Fibroblast of pulmonary artery (primary cell): ENCODE measurements around the gene SLC10A7.

ENCODE experiments used
- DNase-seq: peaks from one replicate; pipeline ENCODE4 v3.0.0-alpha.2; 2010; ENCODE audit warnings: low read depth
- H3K4me3 ChIP-seq: replicated peaks from 2 replicates; pipeline ENCODE4 v1.5.1; 2011; ENCODE audit warnings: low read depth, mild to moderate bottlenecking, control low read depth, low read length, moderate library complexity
- TF ChIP-seq, protein P1 (sequence below): IDR thresholded peaks from 2 replicates; pipeline ENCODE4 v1.5.1; 2011; ENCODE audit warnings: mild to moderate bottlenecking, control low read depth, low read length, inconsistent platforms; ENCODE audit errors: missing control alignments

SLC10A7 gene

DNA sequence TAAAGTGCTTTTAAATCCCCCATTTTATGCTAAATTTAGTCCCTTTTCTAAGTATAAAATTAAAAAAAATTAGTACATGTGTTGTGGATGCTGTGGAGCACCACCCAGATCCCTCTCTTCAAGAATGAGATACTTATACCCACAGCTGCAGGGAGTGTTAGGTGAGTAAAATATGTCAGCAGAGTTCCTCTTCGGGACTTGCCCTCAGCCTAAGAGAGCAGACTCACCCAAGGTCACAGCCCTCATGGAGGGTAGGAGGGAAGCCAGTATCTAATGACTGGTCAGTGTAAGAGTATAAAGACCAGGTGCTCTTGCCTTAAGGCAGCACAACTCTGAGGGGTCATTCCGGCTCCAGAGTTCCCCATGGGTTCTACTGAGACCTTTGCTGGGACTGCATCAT is 218.9 kb downstream of the SLC10A7 start:
- no peak for DNase-seq
- TF ChIP-seq, protein P1, sequence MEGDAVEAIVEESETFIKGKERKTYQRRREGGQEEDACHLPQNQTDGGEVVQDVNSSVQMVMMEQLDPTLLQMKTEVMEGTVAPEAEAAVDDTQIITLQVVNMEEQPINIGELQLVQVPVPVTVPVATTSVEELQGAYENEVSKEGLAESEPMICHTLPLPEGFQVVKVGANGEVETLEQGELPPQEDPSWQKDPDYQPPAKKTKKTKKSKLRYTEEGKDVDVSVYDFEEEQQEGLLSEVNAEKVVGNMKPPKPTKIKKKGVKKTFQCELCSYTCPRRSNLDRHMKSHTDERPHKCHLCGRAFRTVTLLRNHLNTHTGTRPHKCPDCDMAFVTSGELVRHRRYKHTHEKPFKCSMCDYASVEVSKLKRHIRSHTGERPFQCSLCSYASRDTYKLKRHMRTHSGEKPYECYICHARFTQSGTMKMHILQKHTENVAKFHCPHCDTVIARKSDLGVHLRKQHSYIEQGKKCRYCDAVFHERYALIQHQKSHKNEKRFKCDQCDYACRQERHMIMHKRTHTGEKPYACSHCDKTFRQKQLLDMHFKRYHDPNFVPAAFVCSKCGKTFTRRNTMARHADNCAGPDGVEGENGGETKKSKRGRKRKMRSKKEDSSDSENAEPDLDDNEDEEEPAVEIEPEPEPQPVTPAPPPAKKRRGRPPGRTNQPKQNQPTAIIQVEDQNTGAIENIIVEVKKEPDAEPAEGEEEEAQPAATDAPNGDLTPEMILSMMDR = no peak

DNA sequence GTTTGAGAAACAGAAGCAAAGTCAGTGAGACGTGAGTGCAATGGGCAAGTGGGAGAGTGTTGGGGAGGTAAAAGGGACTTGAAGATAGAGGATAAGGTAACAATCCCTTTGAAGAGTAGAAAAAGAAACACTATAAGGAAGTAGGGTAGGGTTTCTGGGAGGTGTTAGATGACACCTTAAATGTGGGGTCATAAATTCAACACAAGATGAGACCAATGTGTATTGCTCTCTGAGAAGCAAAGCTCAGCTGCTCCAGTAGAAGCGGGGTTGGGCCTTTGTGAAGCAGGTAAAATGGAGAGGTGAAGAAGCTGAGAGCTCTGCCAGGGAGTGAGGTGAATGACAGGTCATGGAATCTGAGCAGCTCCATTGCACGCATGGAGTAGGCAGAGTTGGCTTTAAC is 222.1 kb downstream of the SLC10A7 start:
- no peak overlapping the region for H3K4me3 ChIP-seq
- no peak for DNase-seq
- TF ChIP-seq, protein P1 = no peak

More for the DNA sequence above, 218.9 kb downstream of the SLC10A7 start:
- no peak overlapping the region for H3K4me3 ChIP-seq

DNA sequence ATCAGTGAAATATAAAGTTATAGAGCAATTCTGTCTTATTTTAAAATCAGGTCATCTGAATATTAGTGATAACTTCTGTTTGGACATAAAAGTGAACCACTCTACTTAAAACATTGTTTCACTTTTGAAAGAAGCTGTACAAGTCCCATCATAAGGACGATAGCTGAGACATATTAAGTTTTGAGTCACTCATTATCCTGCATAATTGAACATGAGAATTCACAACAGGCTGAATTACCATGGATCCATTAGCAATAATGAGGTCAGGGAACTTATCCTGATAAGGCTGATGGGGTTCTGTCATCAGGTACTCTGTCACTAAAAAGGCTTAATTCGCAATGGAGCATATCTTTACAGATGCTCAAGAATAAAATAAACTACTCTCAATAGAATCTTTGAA is 227.0 kb downstream of the SLC10A7 start:
- DNase-seq = no peak
- TF ChIP-seq, protein P1 = no peak
- no peak overlapping the region for H3K4me3 ChIP-seq

DNA sequence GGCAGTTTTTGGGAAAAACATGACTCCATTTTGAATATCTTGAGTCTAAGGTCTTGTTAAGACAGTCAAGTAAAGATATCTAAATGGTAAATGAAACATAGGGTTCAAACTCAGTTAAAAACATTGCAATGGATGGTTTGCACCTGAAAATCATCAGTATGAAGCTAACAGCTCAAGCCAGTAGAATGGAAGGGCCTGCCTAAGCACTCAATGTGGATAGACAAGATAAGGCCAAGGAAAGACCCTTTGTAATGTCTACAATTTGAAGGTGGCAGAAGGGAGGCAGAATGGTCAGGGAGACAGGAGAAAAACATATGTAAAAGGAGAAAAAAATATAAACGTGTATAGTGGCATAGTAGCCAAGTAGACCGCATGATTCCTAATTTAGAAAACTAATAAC is 229.2 kb downstream of the SLC10A7 start:
- TF ChIP-seq, protein P1 = no peak
- H3K4me3 ChIP-seq = no peak overlapping the region

DNA sequence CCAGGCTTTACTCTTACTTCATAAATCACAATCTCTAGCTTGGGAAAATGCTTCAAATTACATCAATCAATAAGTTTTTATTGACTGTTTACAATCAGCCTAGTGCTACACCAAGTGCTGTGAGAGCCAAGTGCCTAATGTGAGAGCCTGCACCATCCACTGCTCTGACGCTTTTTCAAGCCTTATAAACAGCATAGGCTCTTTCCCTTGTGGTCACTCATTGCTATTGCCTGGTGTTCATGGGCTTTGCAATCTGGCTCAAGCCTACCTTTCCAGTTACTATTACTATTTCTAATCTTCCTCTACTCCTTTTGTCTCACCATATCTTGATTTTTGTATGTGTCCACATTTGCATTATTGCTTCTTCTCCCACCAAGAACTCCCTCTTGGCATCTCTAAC is 230.4 kb downstream of the SLC10A7 start:
- no peak overlapping the region for H3K4me3 ChIP-seq
- TF ChIP-seq, protein P1 = no peak
- DNase-seq = no peak

More for the DNA sequence above, 229.2 kb downstream of the SLC10A7 start:
- DNase-seq = no peak

DNA sequence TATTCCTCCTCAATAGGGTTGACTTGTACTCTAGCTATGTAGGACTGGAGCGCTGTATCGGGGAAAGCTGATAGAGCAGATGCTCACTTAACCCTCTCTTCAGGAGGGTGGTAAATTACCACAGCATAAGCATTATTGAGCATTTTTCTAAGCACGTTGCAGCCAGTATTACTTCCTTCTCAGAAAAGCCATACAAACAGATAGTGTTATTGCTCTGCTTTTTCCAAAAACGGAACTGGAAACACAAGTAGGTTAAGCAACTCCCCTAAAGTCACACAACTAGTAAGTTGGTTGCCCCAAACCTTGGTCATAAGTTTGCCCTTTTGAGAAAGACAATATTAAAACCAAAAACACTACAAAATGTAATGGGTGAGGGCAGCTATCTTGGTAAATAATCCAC is 233.5 kb downstream of the SLC10A7 start:
- no peak for DNase-seq
- no peak overlapping the region for H3K4me3 ChIP-seq
- TF ChIP-seq, protein P1 = no peak

DNA sequence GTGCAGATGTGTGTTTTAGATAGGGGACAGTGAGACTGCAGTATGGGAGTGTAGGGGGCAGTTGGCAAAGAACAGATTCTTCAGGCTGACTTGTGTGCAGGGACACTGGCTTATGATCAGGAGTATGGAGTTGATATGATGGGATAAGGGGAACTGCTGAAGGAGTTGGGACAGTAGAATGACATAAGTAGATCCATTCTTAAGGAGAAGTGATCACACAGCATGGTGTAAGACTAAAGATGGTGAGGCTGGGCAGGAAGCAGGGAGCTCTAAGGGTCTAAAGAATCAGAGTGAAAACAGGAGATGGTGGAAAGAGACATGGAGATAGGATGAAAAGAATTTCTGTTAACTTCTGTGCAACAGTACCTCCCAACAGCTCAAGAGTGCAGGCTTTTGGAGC is 236.7 kb downstream of the SLC10A7 start:
- no peak for DNase-seq

More for the DNA sequence above, 236.7 kb downstream of the SLC10A7 start:
- no peak overlapping the region for H3K4me3 ChIP-seq
- TF ChIP-seq, protein P1 = no peak
